Smooth muscle cell (in vitro differentiated cells): Measurements from ENCODE around the gene MCRIP1. TPM values are rescaled to one million over a fixed set of nuclear protein-coding genes. Genes with fewer than 3 reads are reported as not detected.

Experiments
- DNase-seq: peaks from one replicate; lab custom pipeline; 2025; ENCODE audit not compliant: unreplicated experiment; lab: John Stamatoyannopoulos, UW
- H2AFZ ChIP-seq: fragments of 200-600 bp; sonication (generic); 2 replicates; pipeline ENCODE4 v1.6.0; 2016; ENCODE audit warnings: antibody characterized with exemption, low read depth, mild to moderate bottlenecking
- H3F3A ChIP-seq: fragments of 200-600 bp; sonication (generic); 2 replicates; pipeline ENCODE4 v1.6.0; 2017; ENCODE audit warnings: antibody characterized with exemption, low read depth
- H3K27ac ChIP-seq: fragments of 200-600 bp; sonication (generic); 2 replicates; pipeline ENCODE4 v1.5.1; 2016; ENCODE audit warnings: low read depth, mild to moderate bottlenecking
- H3K27me3 ChIP-seq: fragments of 200-600 bp; sonication (generic); 2 replicates; pipeline ENCODE4 v1.6.1; 2016; ENCODE audit warnings: low read depth, mild to moderate bottlenecking
- H3K36me3 ChIP-seq: fragments of 200-600 bp; sonication (generic); 2 replicates; pipeline ENCODE4 v1.5.1; 2016; ENCODE audit warnings: low read depth
- H3K4me1 ChIP-seq: fragments of 200-600 bp; sonication (generic); 2 replicates; pipeline ENCODE4 v1.5.1; 2016; ENCODE audit warnings: low read depth
- H3K4me2 ChIP-seq: fragments of 200-600 bp; sonication (generic); 2 replicates; pipeline ENCODE4 v1.6.0; 2016; ENCODE audit warnings: mild to moderate bottlenecking
- H3K4me3 ChIP-seq: fragments of 200-600 bp; sonication (generic); 2 replicates; pipeline ENCODE4 v1.5.1; 2016; ENCODE audit warnings: mild to moderate bottlenecking
- H3K79me2 ChIP-seq: fragments of 200-600 bp; sonication (generic); 2 replicates; pipeline ENCODE4 v1.6.0; 2016; ENCODE audit warnings: low read depth, mild to moderate bottlenecking
- H3K9ac ChIP-seq: fragments of 200-600 bp; sonication (generic); 2 replicates; pipeline ENCODE4 v1.6.0; 2016; ENCODE audit warnings: low read depth
- H3K9me3 ChIP-seq: fragments of 200-600 bp; sonication (generic); replicated peaks from 2 replicates; pipeline ENCODE4 v1.5.1; 2016; ENCODE audit warnings: low read depth
- H4K20me1 ChIP-seq: fragments of 200-600 bp; sonication (generic); 2 replicates; pipeline ENCODE4 v1.6.0; 2016; ENCODE audit warnings: low read depth
- WGBS: methylation state at CpG from one replicate; pipeline ENCODE4 v1.1.7; 2016; ENCODE audit warnings: low lambda C conversion rate; 5-methylcytosine and 5-hydroxymethylcytosine counted together
- polyA plus RNA-seq: library from polyadenylated mRNA; unstranded; fragments of >200 nt; fragmentation: Nextera tagmentation; extraction: Ambion mirVana; gene quantifications from 2 replicates; pipeline ENCODE4 v1.2.1, GENCODE V29; 2016
- total RNA-seq: library from RNA; depleted of rRNA; stranded (reverse); fragments of >200 nt; gene quantifications from 2 replicates; pipeline ENCODE4 v1.2.3, GENCODE V29; 2014
- TF ChIP-seq, protein P1 (sequence below): fragments of 200-600 bp; sonication (generic); IDR thresholded peaks from 2 replicates; pipeline ENCODE4 v1.5.1; 2017; ENCODE audit warnings: borderline replicate concordance, mild to moderate bottlenecking, antibody characterized with exemption; ENCODE audit not compliant: insufficient read depth, poor library complexity, severe bottlenecking

Gene MCRIP1
- total and polyA plus RNA-seq, 2 experiments from 2014 or later, result 85.1 to 208 TPM

DNA sequence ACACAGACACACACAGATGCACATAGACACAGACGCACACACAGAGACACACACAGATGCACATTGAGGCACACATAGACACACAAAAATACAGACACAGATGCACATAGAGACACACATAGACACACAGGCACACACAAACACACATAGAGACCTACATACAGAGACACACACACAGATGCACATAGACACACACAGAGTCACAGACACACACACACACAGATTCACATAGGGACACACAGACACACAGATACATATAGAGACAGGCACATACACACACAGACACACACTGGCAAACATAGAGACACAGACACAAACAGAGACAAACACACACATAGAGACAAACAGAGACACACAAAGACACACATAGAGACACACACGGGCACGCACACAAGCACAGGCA lies 39.0 kb downstream of the MCRIP1 start:
- TF ChIP-seq, protein P1, sequence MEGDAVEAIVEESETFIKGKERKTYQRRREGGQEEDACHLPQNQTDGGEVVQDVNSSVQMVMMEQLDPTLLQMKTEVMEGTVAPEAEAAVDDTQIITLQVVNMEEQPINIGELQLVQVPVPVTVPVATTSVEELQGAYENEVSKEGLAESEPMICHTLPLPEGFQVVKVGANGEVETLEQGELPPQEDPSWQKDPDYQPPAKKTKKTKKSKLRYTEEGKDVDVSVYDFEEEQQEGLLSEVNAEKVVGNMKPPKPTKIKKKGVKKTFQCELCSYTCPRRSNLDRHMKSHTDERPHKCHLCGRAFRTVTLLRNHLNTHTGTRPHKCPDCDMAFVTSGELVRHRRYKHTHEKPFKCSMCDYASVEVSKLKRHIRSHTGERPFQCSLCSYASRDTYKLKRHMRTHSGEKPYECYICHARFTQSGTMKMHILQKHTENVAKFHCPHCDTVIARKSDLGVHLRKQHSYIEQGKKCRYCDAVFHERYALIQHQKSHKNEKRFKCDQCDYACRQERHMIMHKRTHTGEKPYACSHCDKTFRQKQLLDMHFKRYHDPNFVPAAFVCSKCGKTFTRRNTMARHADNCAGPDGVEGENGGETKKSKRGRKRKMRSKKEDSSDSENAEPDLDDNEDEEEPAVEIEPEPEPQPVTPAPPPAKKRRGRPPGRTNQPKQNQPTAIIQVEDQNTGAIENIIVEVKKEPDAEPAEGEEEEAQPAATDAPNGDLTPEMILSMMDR, result no peak
- Histone ChIP-seq H3K9me3 (no peaks in the 10 kb centered on the region), H3K36me3 (no peaks in the 10 kb centered on the region), H3F3A (no peaks in the 10 kb centered on the region), H3K4me2 (no peak overlapping the region), H4K20me1 (no peaks in the 10 kb centered on the region), H3K27ac (no peak overlapping the region), H3K4me1 (no peaks in the 10 kb centered on the region), H2AFZ (no peak overlapping the region), H3K4me3 (no peak overlapping the region), H3K27me3 (no peaks in the 10 kb centered on the region), H3K9ac (no peak overlapping the region), H3K79me2 (no peaks in the 10 kb centered on the region)
- 86% methylated on average over 3 of the region's 3 CpGs for WGBS
- no peak for DNase-seq

DNA sequence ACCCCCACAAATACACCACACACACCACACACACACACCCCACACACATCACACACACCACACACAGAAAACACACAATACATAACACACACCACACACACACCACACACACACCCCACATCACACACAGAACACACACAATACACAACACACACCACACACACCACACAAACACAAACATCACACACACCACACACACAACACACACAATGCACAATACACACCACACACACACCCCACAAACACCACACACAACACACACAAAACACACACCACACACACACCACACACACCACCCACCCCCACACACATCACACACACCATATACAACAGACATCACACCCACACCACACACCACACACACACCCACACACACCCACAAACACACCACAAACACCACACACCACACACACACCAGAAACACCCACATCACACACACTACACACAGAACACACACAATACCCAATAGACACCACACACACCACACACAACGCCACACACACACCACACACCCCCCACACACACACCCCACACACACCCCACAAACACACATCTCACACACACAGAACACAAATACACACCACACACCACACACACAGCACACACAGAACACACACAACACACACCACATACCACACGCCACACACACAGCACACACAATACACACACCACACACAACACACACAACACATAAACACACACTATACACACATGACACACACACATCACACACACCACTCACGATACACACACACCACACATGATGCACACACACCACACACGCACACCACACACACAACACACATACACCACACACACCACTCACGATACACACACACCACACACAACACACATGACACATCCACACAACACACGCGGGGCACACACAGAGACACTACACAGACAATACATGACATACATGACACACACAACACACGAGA lies 40.1 kb downstream of the MCRIP1 start:
- Histone ChIP-seq H3F3A (no peaks in the 10 kb centered on the region), H3K4me3 (no peak overlapping the region), H3K36me3 (no peaks in the 10 kb centered on the region), H3K9ac (no peak overlapping the region), H3K4me2 (no peak overlapping the region), H3K9me3 (no peaks in the 10 kb centered on the region), H3K4me1 (no peaks in the 10 kb centered on the region), H4K20me1 (no peaks in the 10 kb centered on the region), H3K27me3 (no peaks in the 10 kb centered on the region), H2AFZ (no peak overlapping the region), H3K79me2 (no peaks in the 10 kb centered on the region), H3K27ac (no peak overlapping the region)
- WGBS, result 95% methylated on average over 8 of the region's 8 CpGs
- TF ChIP-seq, protein P1, result no peak
- DNase-seq, result no peak

Other genes with a start within 250 kb of the MCRIP1 start
- 46.3 and 58.1 TPM in 2 replicates for gene NPLOC4, start 196.2 kb downstream of the MCRIP1 start, total RNA-seq
- 52.0 and 60.9 TPM in 2 replicates for gene NPLOC4, start 196.2 kb downstream of the MCRIP1 start, polyA plus RNA-seq
- gene TSPAN10, start 196.1 kb downstream of the MCRIP1 start, total RNA-seq, result 0.67 and 2.6 TPM in 2 replicates
- gene TSPAN10, start 196.1 kb downstream of the MCRIP1 start, polyA plus RNA-seq, result 1.2 and 3.4 TPM in 2 replicates
- 1.3 and 14.5 TPM in 2 replicates for gene PDE6G, start 176.7 kb downstream of the MCRIP1 start, total RNA-seq
- 3.2 and 5.3 TPM in 2 replicates for gene PDE6G, start 176.7 kb downstream of the MCRIP1 start, polyA plus RNA-seq
- 13.0 and 26.6 TPM in 2 replicates for gene OXLD1, start 166.7 kb downstream of the MCRIP1 start, total RNA-seq
- gene OXLD1, start 166.7 kb downstream of the MCRIP1 start, polyA plus RNA-seq, result 32.1 and 32.3 TPM in 2 replicates
- gene CCDC137, start 166.6 kb downstream of the MCRIP1 start, total RNA-seq, result 5.0 and 8.1 TPM in 2 replicates
- gene CCDC137, start 166.6 kb downstream of the MCRIP1 start, polyA plus RNA-seq, result 24.6 and 30.2 TPM in 2 replicates
- 22.3 and 24.0 TPM in 2 replicates for gene ARL16, start 149.5 kb downstream of the MCRIP1 start, total RNA-seq
- 62.1 and 77.3 TPM in 2 replicates for gene ARL16, start 149.5 kb downstream of the MCRIP1 start, polyA plus RNA-seq
- gene HGS, start 149.3 kb downstream of the MCRIP1 start, total RNA-seq, result 64.9 and 68.0 TPM in 2 replicates
- 164 and 194 TPM in 2 replicates for gene HGS, start 149.3 kb downstream of the MCRIP1 start, polyA plus RNA-seq
- 16.5 and 22.2 TPM in 2 replicates for gene MRPL12, start 129.9 kb downstream of the MCRIP1 start, total RNA-seq
- gene MRPL12, start 129.9 kb downstream of the MCRIP1 start, polyA plus RNA-seq, result 83.6 and 92.4 TPM in 2 replicates
- 8.4 and 11.3 TPM in 2 replicates for gene SLC25A10, start 121.0 kb downstream of the MCRIP1 start, total RNA-seq
- 13.0 and 21.0 TPM in 2 replicates for gene SLC25A10, start 121.0 kb downstream of the MCRIP1 start, polyA plus RNA-seq
- gene GCGR, start 29.1 kb downstream of the MCRIP1 start, total RNA-seq, result not detected in 2 replicates
- 0.58 TPM in 1 of 2 replicates, not detected in the other for gene GCGR, start 29.1 kb downstream of the MCRIP1 start, polyA plus RNA-seq
- 0.58 and 3.1 TPM in 2 replicates for gene PPP1R27, start 1.8 kb upstream of the MCRIP1 start, total RNA-seq
- 0.79 and 1.6 TPM in 2 replicates for gene PPP1R27, start 1.8 kb upstream of the MCRIP1 start, polyA plus RNA-seq
- 1,406 and 1,593 TPM in 2 replicates for gene P4HB, start 27.2 kb upstream of the MCRIP1 start, total RNA-seq
- gene P4HB, start 27.2 kb upstream of the MCRIP1 start, polyA plus RNA-seq, result 1,326 and 1,526 TPM in 2 replicates
- gene ARHGDIA, start 38.0 kb upstream of the MCRIP1 start, total RNA-seq, result 67.6 and 256 TPM in 2 replicates
- gene ARHGDIA, start 38.0 kb upstream of the MCRIP1 start, polyA plus RNA-seq, result 353 and 360 TPM in 2 replicates
- gene ALYREF, start 58.3 kb upstream of the MCRIP1 start, total RNA-seq, result 58.9 and 75.9 TPM in 2 replicates
- gene ALYREF, start 58.3 kb upstream of the MCRIP1 start, polyA plus RNA-seq, result 123 and 136 TPM in 2 replicates
- gene ANAPC11, start 58.4 kb upstream of the MCRIP1 start, total RNA-seq, result 147 and 222 TPM in 2 replicates
- gene ANAPC11, start 58.4 kb upstream of the MCRIP1 start, polyA plus RNA-seq, result 428 and 444 TPM in 2 replicates
- gene NPB, start 68.9 kb upstream of the MCRIP1 start, total RNA-seq, result 7.9 TPM in 1 of 2 replicates, not detected in the other
- 13.6 and 14.4 TPM in 2 replicates for gene NPB, start 68.9 kb upstream of the MCRIP1 start, polyA plus RNA-seq
- 10.3 and 11.4 TPM in 2 replicates for gene PCYT2, start 78.1 kb upstream of the MCRIP1 start, total RNA-seq
- 27.9 and 50.6 TPM in 2 replicates for gene PCYT2, start 78.1 kb upstream of the MCRIP1 start, polyA plus RNA-seq
- 9.5 and 19.9 TPM in 2 replicates for gene SIRT7, start 84.9 kb upstream of the MCRIP1 start, total RNA-seq
- gene SIRT7, start 84.9 kb upstream of the MCRIP1 start, polyA plus RNA-seq, result 10.1 and 27.9 TPM in 2 replicates
- gene MAFG, start 94.4 kb upstream of the MCRIP1 start, total RNA-seq, result 13.7 and 15.3 TPM in 2 replicates
- 30.3 and 39.0 TPM in 2 replicates for gene MAFG, start 94.4 kb upstream of the MCRIP1 start, polyA plus RNA-seq
- 144 and 157 TPM in 2 replicates for gene PYCR1, start 104.0 kb upstream of the MCRIP1 start, total RNA-seq
- gene PYCR1, start 104.0 kb upstream of the MCRIP1 start, polyA plus RNA-seq, result 213 and 339 TPM in 2 replicates
- not detected in 2 replicates for gene MYADML2, start 113.9 kb upstream of the MCRIP1 start, total RNA-seq
- gene MYADML2, start 113.9 kb upstream of the MCRIP1 start, polyA plus RNA-seq, result 0.82 TPM in 1 of 2 replicates, not detected in the other
- gene NOTUM, start 127.9 kb upstream of the MCRIP1 start, total RNA-seq, result 0.90 and 1.3 TPM in 2 replicates
- gene NOTUM, start 127.9 kb upstream of the MCRIP1 start, polyA plus RNA-seq, result 0.24 and 2.9 TPM in 2 replicates
- 12.3 and 28.4 TPM in 2 replicates for gene ASPSCR1, start 144.3 kb upstream of the MCRIP1 start, total RNA-seq
- 36.5 and 44.0 TPM in 2 replicates for gene ASPSCR1, start 144.3 kb upstream of the MCRIP1 start, polyA plus RNA-seq
- 44.6 and 50.4 TPM in 2 replicates for gene CENPX, start 189.6 kb upstream of the MCRIP1 start, total RNA-seq
- 57.5 and 72.8 TPM in 2 replicates for gene CENPX, start 189.6 kb upstream of the MCRIP1 start, polyA plus RNA-seq
- 7.0 and 9.6 TPM in 2 replicates for gene LRRC45, start 190.0 kb upstream of the MCRIP1 start, total RNA-seq
- 7.4 and 13.5 TPM in 2 replicates for gene LRRC45, start 190.0 kb upstream of the MCRIP1 start, polyA plus RNA-seq
- 29.2 and 33.0 TPM in 2 replicates for gene RAC3, start 198.4 kb upstream of the MCRIP1 start, total RNA-seq
- 12.1 and 15.3 TPM in 2 replicates for gene RAC3, start 198.4 kb upstream of the MCRIP1 start, polyA plus RNA-seq
- gene DCXR, start 204.4 kb upstream of the MCRIP1 start, total RNA-seq, result 34.9 and 46.4 TPM in 2 replicates
- 84.4 and 89.4 TPM in 2 replicates for gene DCXR, start 204.4 kb upstream of the MCRIP1 start, polyA plus RNA-seq
- 20.3 and 27.1 TPM in 2 replicates for gene RFNG, start 218.5 kb upstream of the MCRIP1 start, total RNA-seq
- 54.9 and 58.8 TPM in 2 replicates for gene RFNG, start 218.5 kb upstream of the MCRIP1 start, polyA plus RNA-seq
- gene GPS1, start 218.6 kb upstream of the MCRIP1 start, total RNA-seq, result 72.0 and 93.7 TPM in 2 replicates
- gene GPS1, start 218.6 kb upstream of the MCRIP1 start, polyA plus RNA-seq, result 134 and 143 TPM in 2 replicates
- 30.7 and 49.4 TPM in 2 replicates for gene DUS1L, start 232.5 kb upstream of the MCRIP1 start, total RNA-seq
- 125 and 141 TPM in 2 replicates for gene DUS1L, start 232.5 kb upstream of the MCRIP1 start, polyA plus RNA-seq